Cardiac muscle cell (in vitro differentiated cells and primary cell): Measurements from ENCODE around the gene DBF4. TPM values are rescaled to one million over a fixed set of nuclear protein-coding genes. Genes with fewer than 3 reads are reported as not detected.
"Not testable (repeated sequence)": the region's sequence is repeated elsewhere in the genome, so short reads cannot be mapped to it uniquely, and the experiment has no call there.

Source experiments
- DNase-seq, 2 donors: peaks; one replicate each; pipeline versions ENCODE4 v3.0.0 to v3.0.0-alpha.2; 2010 to 2017; ENCODE audit warnings: low read depth in 1 of 2, low spot score in 1 of 2
- H3K27ac ChIP-seq: fragments of 200-600 bp; sonication (generic); 2 replicates; pipeline ENCODE4 v1.5.1; 2016
- H3K27me3 ChIP-seq: fragments of 200-600 bp; sonication (generic); 2 replicates; pipeline ENCODE4 v1.6.0; 2016; ENCODE audit warnings: control low read depth
- H3K36me3 ChIP-seq: fragments of 200-600 bp; sonication (generic); 2 replicates; pipeline ENCODE4 v1.5.1; 2016; ENCODE audit warnings: control low read depth
- H3K4me1 ChIP-seq: fragments of 200-600 bp; sonication (generic); 2 replicates; pipeline ENCODE4 v1.8.1; 2017; ENCODE audit warnings: low read depth, mild to moderate bottlenecking, mixed run types
- H3K4me3 ChIP-seq: fragments of 200-600 bp; sonication (generic); 2 replicates; pipeline ENCODE4 v1.5.1; 2016; ENCODE audit warnings: mild to moderate bottlenecking
- H3K9me3 ChIP-seq: fragments of 200-600 bp; sonication (generic); 2 replicates; pipeline ENCODE4 v1.5.1; 2017; ENCODE audit warnings: low read depth, mild to moderate bottlenecking, control low read depth
- CTCF ChIP-seq: IDR thresholded peaks from 2 replicates; pipeline ENCODE4 v1.5.1; 2012; ENCODE audit warnings: low read depth, mild to moderate bottlenecking, low read length
- polyA plus RNA-seq: library from polyadenylated mRNA; unstranded; fragments of >200 nt; fragmentation: Nextera tagmentation; extraction: Ambion mirVana; gene quantifications from 2 replicates; pipeline ENCODE4 v1.2.1, GENCODE V29; 2016
- total RNA-seq: library from RNA; depleted of rRNA; stranded (reverse); fragments of >200 nt; gene quantifications from 2 replicates; pipeline ENCODE4 v1.2.3, GENCODE V29; 2016

The DBF4 gene
- total and polyA plus RNA-seq, 2 experiments from 2014 or later = 18.1 to 29.4 TPM

- peaks cover 11% of the 10 kb centered on the region for H3K4me1 ChIP-seq
Measured at GRCh38 chr7:87870471-87870870, 5.8 kb upstream of the DBF4 start.

GRCh38 chr7:87872346-87872745 lies 3.9 kb upstream of the DBF4 start:
- Histone ChIP-seq H3K27me3 (no peaks in the 10 kb centered on the region), H3K4me1 (peaks cover 11% of the 10 kb centered on the region), H3K27ac (no peak overlapping the region), H3K4me3 (no peak overlapping the region), H3K36me3 (no peaks in the 10 kb centered on the region), H3K9me3 (no peaks in the 10 kb centered on the region)
- no peak for TF ChIP-seq CTCF
- DNase-seq = no peak

More at GRCh38 chr7:87870471-87870870, 5.8 kb upstream of the DBF4 start:
- Histone ChIP-seq H3K27ac (no peak overlapping the region), H3K4me3 (no peak overlapping the region), H3K27me3 (no peaks in the 10 kb centered on the region), H3K9me3 (no peaks in the 10 kb centered on the region), H3K36me3 (no peaks in the 10 kb centered on the region)
- no peak for TF ChIP-seq CTCF
- DNase-seq = no peak

GRCh38 chr7:87873328-87873727 lies 3.0 kb upstream of the DBF4 start:
- H3K27me3 ChIP-seq = not testable (repeated sequence)

GRCh38 chr7:87874066-87874465 lies 2.2 kb upstream of the DBF4 start:
- H3K27me3 ChIP-seq = no peaks in the 10 kb centered on the region
- no peaks in the 10 kb centered on the region for H3K36me3 ChIP-seq
- H3K9me3 ChIP-seq = no peaks in the 10 kb centered on the region
- TF ChIP-seq CTCF = no peak
- H3K27ac ChIP-seq = no peak overlapping the region
- H3K4me1 ChIP-seq = peaks cover 22% of the 10 kb centered on the region
- H3K4me3 ChIP-seq = no peak overlapping the region
- no peak for DNase-seq

More at GRCh38 chr7:87873328-87873727, 3.0 kb upstream of the DBF4 start:
- not testable (repeated sequence) for H3K4me3 ChIP-seq, H3K36me3 ChIP-seq, DNase-seq, H3K27ac ChIP-seq, H3K9me3 ChIP-seq
- peaks cover 18% of the 10 kb centered on the region for H3K4me1 ChIP-seq

GRCh38 chr7:87875151-87876039 lies 898 bp upstream of the DBF4 start:
- Histone ChIP-seq H3K36me3 (no peaks in the 10 kb centered on the region), H3K4me3 (peak overlapping the region; percentile 91), H3K27me3 (no peaks in the 10 kb centered on the region), H3K4me1 (peaks cover 22% of the 10 kb centered on the region), H3K9me3 (no peaks in the 10 kb centered on the region), H3K27ac (peak overlapping the region; percentile 94)
- DNase-seq = no peak
- no peak for TF ChIP-seq CTCF

- Histone ChIP-seq H3K9me3 (no peaks in the 10 kb centered on the region), H3K36me3 (no peaks in the 10 kb centered on the region), H3K4me3 (peak overlapping the region; percentile 91), H3K4me1 (peaks cover 22% of the 10 kb centered on the region), H3K27me3 (no peaks in the 10 kb centered on the region), H3K27ac (peak overlapping the region; percentile 94)
- peak; percentile 70 to 78 for DNase-seq
- TF ChIP-seq CTCF = no peak
Measured at GRCh38 chr7:87876869-87877234, 559 bp downstream of the DBF4 start.
